T1000 (cell line): ENCODE data around the gene UPF2.

Experiments
- DNase-seq: peaks from one replicate; lab custom pipeline; 2025; ENCODE audit warnings: mixed read lengths; lab: John Stamatoyannopoulos, UW

UPF2 gene

DNA sequence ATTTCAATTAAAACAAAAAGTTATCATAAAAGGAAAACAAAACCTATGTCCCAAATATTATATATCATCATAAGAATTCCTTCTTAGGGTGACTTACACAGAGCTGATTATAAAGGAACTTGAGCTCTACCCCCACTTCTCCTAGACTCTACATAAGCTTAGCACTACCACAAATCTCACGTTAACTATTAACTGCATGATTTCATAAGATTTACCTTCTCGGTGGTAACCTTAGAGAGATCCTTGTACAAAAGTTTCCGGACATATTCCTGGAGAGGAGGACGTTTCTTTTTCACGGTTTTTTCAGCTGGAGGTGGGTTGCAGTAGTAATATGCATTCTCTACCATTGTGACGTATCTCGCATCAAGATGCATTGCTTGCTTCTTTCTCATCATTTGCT lies 83.7 kb downstream of the UPF2 start:
- no peak for DNase-seq

DNA sequence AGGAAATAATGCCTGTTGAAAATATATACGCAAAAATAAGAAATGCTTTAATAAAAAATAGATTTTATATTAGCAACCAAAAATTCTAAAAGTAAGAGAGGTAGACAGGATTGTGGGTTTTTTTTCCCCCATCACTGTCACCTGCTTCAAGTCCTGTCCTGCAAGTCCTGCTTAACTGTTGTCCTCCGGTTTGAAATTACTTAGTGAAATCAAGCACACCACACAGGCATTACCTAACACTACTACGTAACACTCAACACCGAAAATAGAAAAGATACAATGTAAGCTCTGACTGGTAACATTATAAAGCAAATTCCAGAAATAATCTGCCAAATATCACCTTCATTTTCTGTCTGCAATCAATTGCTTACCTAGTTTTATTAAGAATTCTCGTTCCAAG lies 90.9 kb downstream of the UPF2 start:
- no peak for DNase-seq

DNA sequence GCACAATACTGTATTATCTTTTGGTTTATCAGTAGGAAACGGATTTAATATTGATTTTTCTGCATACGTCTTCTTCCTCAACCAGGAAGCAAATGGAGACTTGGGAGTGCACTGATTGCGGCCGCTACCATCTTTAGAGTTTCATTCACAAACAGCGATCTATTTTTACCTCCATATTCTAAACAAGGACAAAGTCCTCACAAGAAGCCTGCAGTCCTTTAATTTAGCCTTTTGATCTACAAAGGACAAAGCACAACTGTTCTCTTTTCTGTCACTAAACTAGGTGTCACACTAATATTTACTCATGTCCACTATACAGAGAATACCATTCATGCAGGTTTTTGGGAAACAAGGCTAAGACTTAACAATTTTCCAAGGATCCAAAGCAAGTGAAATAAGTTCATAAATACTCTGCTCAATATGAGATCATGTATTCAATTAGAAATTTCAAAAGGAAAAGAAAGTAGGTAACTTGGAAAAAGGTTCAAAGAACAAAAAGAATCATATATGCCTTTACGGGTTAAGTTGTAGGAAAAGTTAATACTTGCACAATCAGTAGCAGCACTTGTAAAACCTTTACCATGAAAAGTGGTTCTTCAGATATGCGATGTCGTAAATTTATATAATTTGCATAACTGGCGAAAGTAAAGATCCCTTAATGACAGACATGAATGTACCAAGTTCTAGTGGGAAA lies 92.1 kb downstream of the UPF2 start:
- DNase-seq = no peak

DNA sequence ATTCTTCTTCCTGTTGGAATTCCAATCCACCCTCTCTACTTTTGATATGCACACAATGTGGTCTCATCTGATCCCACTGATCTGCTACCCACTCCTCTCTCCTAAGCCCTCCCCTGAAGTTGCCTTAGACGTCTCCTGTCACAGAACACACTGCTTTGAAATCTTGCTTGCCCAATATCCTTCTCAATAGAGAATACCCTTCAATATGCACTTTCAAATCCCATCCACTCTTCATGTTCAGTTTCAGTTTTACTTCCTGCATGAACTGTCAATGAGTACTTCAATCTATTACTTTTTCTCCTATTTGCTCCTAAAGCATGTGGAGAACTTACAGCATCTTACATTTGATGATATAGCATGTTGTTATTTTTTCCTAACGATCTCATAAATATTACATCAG lies 93.5 kb downstream of the UPF2 start:
- DNase-seq = no peak

DNA sequence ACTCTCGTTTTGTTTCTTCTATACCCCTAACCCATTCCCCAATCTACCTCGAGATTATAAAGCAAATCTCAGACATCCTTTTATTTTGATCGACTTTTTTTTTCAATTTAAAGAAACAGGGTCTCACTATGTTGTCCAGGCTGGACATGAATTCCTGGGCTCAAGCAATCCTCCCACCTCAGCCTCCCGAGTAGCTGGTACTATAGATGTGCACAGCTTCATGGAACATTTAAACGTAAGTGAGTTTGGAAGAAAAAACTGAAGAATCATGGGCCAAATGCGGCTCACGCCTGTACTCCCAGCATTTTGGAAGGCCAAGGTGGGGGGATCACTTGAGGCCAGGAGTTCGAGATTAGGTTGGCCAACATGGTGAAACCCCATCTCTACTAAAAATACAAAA lies 96.0 kb downstream of the UPF2 start:
- DNase-seq = no peak

DNA sequence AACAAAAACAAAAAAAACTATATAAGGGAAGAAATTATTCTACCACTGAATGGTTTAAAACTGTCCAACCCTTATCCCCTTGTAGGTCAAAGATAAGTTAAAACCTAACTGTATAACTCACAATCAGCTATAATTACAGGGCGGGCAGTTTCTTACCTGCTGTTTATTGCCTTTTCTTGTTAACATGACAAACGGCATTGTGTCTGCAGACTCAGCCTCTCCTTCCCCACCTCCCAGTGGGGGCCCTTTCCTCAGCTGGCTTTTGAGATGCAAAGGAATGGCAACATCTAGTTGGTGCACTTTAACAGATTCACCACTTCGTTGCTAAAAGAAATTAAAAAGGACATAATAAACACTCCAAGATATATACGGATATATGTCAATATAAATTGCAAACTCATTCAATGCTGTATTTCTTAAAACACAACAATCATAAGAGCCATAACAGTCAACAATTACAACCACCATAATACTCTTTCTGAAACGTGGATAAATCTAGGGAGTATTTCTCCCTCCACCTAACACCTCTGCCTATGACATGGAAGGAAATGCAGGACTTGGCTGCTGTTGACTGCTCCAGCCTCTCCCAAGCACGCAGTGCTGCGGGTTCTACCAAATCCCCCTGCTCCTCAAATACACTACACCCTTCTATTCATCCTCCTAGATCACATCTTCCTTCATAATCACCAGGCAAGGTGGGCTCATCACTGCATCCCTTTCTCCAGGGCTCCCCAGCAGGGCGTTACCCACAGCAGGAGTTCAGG lies 106.0 kb downstream of the UPF2 start:
- no peak for DNase-seq

DNA sequence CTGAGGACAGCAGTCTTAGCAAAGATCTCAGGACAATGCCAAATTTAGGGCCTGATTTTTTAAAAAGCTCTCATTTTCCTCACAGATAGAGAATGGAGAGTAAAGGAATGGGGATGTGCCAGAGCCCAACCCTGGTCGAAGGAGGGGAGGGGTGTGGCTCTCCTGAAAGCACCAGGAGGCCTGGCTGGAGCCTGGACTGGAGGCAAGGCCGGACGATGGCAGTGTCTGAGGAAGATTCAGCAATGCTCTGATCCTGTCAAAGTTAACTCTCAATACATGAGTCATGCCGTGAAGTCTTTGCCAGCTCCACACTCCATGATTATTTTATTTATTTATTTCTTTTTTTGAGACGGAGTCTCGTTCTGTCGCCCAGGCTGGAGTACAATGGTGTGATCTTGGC lies 108.3 kb downstream of the UPF2 start:
- no peak for DNase-seq

DNA sequence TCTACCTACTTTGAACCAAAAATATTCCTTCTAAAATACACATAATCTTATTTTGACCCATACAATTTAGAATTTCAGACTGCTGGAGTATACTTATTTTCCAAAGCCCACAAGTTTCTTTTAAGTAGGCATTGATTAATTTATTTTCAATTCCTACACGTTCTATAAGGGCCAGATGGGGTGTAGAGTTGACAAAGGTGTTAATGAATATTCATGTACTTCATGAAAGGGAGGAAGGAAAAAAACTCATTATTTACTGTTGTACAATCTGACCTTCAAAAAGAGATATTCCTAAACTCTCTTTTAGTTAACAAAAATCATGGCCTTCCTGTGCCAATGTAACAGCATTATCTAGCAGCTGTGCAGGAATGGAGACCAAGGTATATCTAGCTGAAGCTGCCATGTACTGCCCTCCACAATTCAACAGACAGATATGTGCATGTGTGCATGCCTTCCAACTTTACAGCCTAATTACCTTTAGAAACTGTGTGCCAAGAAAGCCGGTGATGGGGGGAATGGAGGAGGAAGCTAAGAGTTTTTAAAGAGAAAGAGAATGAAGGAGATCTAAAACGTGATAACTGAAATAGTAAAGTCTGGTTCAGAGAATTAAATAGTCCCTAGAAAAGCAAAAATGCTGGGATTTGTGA lies 108.9 kb downstream of the UPF2 start:
- no peak for DNase-seq

DNA sequence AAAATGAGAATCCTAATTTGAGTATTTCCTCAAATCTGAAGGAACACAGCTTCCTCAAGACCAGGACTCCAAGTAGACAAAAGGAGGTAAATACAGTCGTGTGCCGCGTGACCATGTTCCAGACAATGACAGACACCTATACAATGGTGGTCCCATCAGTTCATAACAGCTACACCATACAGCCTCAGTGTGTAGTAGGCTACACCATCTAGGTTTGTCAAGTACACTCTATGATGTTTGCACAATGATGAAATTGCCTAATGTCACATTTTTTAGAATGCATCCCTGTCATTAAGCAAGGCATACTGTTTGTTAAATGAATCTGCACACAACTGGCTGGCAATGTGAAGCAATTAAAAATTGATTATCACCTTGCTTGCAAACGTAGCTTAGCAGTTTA lies 111.6 kb downstream of the UPF2 start:
- DNase-seq = no peak

DNA sequence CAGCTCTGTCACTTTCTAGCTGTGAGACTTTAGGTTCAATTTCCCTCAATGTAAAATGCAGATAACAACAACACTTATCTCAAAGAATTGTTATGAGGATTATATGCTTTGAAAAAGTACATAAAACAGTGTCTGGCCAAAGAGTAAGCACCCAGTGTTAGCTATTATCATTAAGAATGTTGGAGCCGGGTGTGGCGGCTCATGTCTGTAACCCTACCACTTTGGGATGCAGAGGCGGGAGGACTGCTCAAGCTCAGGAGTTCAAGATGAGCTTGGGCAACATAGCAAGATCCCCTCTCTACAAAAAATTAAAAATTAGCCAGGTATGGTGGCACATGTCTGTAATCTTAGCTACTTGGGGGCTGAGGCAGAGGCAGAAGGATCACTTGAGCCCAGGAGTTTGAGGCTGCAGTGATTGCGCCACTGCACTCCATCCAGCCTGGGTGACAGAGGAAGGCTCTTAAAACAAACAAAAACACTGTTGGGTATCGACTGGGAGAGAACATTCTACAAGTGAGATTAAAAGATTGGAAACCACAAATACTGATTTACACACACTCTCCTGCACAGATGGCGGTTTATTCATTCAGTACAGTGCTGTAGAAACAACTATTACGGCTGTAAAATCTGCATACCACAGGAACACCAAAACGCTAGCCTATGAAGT lies 112.2 kb downstream of the UPF2 start:
- no peak for DNase-seq

DNA sequence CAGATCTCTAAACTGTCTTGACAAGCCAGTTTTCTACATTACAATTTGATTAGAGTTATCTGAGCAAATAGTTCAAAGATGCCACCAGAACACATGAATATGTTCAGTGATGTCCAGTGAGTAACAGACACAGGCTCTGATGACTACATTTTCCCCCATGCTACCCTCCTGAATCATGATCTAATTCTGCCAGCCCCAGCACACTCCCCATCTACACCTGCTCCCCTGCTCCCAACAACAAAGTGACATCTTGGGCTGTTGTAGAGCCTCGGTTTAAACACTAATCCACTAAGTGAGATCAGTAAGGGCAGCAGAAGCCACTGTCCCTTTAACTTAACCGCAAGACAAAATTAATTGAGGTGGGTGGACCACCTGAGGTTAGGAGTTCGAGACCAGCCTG lies 114.9 kb downstream of the UPF2 start:
- DNase-seq = no peak

DNA sequence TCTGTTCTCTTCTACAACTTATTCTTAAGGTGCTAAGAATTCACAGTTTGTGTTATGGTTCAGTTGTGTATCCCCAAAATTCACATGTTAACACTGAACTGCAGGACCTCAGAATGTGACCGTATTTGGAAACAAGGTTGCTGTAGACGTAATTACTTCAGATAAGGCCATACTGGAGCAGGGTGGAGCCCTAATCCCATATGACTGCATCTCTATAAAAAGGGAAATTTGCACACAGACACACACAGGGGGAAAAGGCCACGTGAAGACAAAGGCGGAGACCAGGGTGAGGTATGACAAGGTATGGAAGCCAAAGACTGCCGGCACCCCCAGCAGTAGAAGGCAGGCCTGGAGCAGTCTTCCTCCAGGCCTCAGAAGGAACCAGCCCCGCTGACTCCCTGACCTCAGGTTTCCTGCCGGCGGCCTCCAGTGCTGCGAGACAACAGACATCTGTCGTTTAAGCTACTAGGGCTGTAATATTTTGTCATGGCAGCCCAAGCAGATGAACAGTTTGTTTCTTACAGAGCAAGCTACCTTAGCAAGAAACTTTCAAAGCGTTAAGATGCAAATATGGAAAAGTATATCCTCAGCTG lies 120.7 kb downstream of the UPF2 start:
- DNase-seq = no peak

DNA sequence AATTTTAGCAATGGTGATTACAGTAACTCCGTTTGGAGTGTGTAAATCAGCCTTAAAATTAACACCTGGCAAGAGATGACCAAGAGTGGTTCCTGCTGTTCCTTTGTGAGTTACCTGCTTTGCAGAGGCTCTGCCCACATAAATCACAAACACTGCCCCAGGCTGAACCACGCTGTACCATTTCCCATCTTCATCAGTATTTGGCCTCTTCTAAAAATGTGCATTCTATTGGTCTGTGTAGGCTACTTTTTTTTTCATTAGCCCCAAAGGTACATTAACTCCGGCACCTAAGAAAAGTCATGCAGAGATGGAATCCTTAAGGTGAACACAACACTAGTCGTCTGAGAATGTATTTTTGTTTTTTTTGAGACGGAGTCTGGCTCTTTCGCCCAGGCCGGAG lies 123.3 kb downstream of the UPF2 start:
- DNase-seq = no peak

DNA sequence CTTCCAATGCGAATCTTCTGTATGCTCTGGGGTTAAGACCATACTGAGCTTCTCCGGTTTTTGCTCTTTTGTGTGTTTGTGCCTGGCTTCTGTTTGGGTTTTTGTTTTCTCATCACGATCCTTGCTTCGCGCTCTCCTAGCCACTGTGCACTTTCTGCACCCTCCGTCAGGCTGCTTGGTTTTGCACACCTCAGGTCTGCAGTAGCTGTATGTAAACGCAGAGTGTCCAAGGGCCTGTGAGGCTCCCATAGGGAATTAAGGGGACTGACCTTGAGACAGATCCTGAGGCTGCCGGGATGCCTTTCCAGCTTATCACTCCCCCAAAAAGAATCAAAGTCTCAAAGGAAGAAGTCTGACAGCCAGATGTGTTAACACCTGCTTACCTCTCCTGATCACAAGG lies 124.2 kb downstream of the UPF2 start:
- DNase-seq = no peak

DNA sequence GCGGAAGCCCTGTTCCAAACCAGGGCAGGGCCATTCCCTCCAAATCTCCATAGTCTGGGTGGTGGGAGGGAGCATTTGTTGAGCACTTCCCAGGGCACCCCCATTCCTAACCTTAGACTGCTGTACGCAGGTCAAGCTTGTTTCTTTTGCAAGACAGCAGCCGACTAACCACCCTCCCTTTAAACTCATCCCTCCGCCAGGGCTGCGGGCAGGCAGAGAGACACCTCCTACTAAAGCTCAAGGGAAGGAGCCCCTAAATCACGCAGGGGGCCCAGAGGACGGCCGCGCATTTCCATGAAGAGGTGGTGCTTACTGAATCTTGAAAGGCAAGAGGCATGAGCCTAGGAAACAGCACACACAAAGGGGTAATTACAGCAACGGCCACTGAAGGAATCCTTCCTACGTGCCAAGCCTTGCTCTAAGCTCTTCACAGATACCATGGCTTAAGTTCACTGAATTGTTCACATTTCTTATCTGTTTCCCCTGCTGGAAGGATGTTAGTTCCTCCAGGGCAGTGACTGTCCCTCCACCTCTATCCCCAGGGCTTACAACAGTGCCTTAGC lies 129.4 kb downstream of the UPF2 start:
- DNase-seq = no peak

DNA sequence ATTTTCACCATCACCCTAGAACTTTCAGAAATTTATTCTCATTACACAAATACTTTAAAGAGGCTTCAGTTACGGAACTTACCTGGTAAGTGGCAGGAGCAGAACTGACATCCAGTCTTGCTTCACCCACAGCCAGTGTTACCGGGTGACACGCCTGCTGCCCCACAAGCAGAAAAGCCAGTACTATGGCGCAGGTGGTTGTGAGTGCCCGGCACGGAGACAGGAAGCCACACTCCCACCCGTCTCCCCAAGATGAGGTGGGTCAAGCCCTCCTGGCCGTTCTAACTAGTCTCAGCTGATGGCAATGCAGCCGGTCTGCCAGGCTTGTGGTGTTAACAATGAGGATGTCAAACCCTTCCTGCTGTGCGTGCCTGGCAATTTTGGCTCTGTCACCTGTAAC lies 132.5 kb downstream of the UPF2 start:
- DNase-seq = no peak

DNA sequence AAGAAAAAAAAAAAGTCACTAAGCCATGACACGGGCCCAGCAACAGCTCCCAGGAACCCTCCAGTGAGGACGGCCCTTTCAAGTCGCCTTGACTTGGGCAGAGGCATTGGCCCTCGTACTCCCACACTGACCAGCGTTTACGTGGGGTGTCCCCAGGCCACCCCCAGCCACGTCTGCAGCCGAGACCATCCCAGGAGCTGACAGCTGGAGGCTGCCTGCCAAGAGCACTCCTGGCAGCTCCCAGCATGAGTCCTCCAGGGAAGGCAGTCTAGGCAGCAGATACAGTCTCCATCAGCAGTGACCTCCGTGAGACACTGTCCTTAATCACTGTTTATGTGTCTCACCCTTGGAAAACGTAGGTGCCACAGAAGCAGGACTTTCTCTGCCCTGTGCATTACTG lies 133.0 kb downstream of the UPF2 start:
- no peak for DNase-seq

DNA sequence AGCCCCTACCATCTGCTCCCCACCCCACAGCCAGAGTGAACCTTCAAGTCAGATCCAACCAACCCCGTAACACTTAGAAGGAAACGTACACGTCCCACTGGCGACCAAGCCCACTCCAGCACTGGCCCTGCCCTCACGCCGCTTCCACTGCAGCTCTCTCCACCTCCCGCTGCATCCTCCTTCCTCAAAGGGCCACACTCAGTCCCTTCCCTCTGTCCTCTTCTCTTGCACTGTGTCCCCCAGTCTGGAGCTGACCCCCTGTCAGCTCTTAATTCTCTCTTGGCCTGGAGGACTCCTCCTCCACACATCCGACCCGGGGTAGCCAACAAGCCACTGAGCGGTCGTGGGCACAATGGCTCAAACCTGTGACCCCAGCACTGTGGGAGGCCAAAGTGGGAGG lies 133.6 kb downstream of the UPF2 start:
- DNase-seq = no peak

DNA sequence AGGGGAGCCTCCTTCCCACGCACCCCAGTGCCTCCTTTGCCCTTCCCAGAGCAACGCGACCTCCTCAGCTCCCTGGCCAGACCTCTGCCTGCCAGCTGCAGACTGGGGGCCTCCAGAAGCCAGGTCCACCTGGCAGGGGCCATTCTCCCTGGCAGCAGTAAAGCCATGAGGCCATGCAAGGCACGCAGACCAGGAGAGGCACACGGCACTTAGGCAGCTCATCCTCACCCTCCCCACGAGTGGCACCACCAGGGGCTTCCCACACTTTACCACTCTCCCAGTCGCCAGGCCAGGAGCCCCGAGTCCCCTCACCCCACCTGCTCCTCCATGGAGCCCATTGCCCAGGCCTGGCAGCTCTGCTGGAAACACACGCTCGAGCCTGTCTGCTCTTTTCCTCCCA lies 134.1 kb downstream of the UPF2 start:
- DNase-seq = no peak

DNA sequence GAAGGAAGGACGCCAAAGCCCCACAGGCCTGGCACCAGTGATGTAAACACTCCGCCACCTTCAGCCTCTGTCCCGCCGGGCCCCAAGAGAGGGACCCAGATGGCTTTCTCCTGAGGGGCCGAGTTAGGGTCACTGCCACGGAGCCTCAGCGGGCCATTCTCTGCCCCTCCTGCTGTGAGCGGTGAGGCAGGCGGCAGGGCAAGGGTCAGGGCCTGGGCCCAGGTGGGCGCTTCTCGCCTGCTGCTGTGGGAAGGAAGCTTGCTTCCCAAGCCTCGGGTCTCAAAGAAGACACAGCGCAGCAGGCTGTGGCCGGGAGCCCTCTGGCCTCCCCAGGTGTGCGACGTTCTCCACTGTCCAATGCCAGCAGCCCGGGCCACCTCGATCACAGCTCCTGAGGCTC lies 134.7 kb downstream of the UPF2 start:
- DNase-seq = no peak

DNA sequence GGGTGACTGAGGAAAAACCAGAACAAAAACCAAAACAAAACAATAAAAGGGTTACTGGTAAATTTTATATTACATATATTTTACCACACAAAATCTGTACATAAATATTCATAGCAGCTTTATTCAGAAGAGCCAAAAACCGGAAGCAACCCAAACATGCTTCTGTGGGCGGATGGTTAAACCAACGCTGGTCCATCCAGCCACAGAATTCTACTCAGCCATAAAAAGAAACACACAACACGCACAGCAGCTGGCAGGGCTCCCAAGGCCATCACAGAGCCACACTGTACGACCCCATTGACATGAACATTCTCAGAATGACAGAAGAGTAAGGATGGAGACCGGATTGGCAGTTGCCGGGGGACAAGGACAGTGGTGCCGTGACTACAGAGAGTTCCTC lies 135.9 kb downstream of the UPF2 start:
- no peak for DNase-seq

DNA sequence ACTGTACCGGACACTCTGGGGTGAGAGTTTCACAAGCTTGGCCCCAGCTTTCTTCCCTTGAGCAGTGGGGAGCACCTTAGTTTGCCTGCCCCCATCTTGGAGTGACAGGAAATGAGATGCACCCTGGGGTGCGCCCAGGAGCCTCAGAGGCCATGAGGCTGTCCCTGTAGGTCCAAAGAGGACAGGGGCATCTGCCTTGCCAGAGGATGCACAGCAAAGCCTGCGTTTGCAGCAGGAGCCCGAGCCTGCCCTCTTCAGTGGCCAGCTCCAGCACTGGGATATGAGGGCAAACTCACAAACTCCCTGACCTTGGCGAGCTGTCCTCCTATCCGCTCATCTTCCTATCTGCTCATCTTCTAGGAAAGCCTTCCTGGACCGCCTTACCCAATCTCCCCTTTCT lies 140.0 kb downstream of the UPF2 start:
- DNase-seq = no peak
